Thoracic aorta (tissue), 2 donors: ENCODE measurements around the gene DMGDH. TPM values are rescaled to one million over a fixed set of nuclear protein-coding genes. Genes with fewer than 3 reads are reported as not detected.
A peak's percentile ranks its signal among the peaks of the same experiment; 100 is the strongest.

ENCODE experiments used
- ATAC-seq: fragments of 150-250 bp; one replicate; pipeline ENCODE4 v1.8.0; 2017; ENCODE audit warnings: low read depth; ENCODE audit not compliant: insufficient number of reproducible peaks, low FRiP score
- DNase-seq: peaks from one replicate; pipeline ENCODE4 v3.0.0-alpha.2; 2020; ENCODE audit warnings: low spot score
- H3K27ac ChIP-seq, 2 donors: fragments of 200-600 bp; sonication (generic); 1 replicate in 1 of 2; 2 replicates in 1 of 2; pipeline ENCODE4 v1.5.1; 2016; ENCODE audit warnings: mild to moderate bottlenecking in 2 of 2, moderate library complexity in 2 of 2
- H3K27me3 ChIP-seq: fragments of 200-600 bp; sonication (generic); replicated peaks from 2 replicates; pipeline ENCODE4 v1.6.0; 2016; ENCODE audit warnings: mild to moderate bottlenecking; ENCODE audit not compliant: insufficient read depth
- H3K36me3 ChIP-seq: fragments of 200-600 bp; sonication (generic); one replicate; pipeline ENCODE4 v1.5.1; 2016
- H3K4me1 ChIP-seq, 2 donors: fragments of 200-600 bp; sonication (generic); 1 replicate in 1 of 2; 2 replicates in 1 of 2; pipeline versions ENCODE4 v1.5.1 to v1.6.0; 2016; ENCODE audit warnings: low read depth in 2 of 2, mild to moderate bottlenecking in 1 of 2; ENCODE audit not compliant: control insufficient read depth in 1 of 2
- H3K4me3 ChIP-seq: fragments of 200-600 bp; sonication (generic); 2 replicates; pipeline ENCODE4 v1.5.1; 2016; ENCODE audit warnings: mild to moderate bottlenecking
- H3K9me3 ChIP-seq: fragments of 200-600 bp; sonication (generic); 2 replicates; pipeline ENCODE4 v1.5.1; 2016
- total RNA-seq, 2 donors: library from RNA; depleted of rRNA; stranded (reverse); fragments of >200 nt; gene quantifications; one replicate each; pipeline versions ENCODE4 v1.1.0 to v1.2.3, GENCODE V29; 2016
- TF ChIP-seq, protein P1 (sequence below): fragments of 200-600 bp; sonication (generic); IDR thresholded peaks from one replicate; pipeline ENCODE4 v1.5.1; 2019; ENCODE audit warnings: antibody characterized with exemption

Gene DMGDH
- total RNA-seq, 2 donors from 2014 or later, result 0.85 to 0.95 TPM

GRCh38 chr5:78972654-78973428 lies 96.6 kb downstream of the DMGDH start:
- H3K36me3 ChIP-seq, result no peaks in the 10 kb centered on the region
- DNase-seq (no peak), ATAC-seq (no peak)
- no peaks in the 10 kb centered on the region for H3K27me3 ChIP-seq
- no peaks in the 10 kb centered on the region for H3K9me3 ChIP-seq
- H3K4me1 ChIP-seq, result peaks cover 0 to 5% of the 10 kb centered on the region in 2 donors
- H3K4me3 ChIP-seq, result peak overlapping the region; percentile 9
- H3K27ac ChIP-seq, result no peak overlapping the region
- TF ChIP-seq, protein P1, sequence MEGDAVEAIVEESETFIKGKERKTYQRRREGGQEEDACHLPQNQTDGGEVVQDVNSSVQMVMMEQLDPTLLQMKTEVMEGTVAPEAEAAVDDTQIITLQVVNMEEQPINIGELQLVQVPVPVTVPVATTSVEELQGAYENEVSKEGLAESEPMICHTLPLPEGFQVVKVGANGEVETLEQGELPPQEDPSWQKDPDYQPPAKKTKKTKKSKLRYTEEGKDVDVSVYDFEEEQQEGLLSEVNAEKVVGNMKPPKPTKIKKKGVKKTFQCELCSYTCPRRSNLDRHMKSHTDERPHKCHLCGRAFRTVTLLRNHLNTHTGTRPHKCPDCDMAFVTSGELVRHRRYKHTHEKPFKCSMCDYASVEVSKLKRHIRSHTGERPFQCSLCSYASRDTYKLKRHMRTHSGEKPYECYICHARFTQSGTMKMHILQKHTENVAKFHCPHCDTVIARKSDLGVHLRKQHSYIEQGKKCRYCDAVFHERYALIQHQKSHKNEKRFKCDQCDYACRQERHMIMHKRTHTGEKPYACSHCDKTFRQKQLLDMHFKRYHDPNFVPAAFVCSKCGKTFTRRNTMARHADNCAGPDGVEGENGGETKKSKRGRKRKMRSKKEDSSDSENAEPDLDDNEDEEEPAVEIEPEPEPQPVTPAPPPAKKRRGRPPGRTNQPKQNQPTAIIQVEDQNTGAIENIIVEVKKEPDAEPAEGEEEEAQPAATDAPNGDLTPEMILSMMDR, result no peak

GRCh38 chr5:78971998-78972397 lies 97.5 kb downstream of the DMGDH start:
- H3K27ac ChIP-seq, result no peak overlapping the region
- ATAC-seq, result no peak
- TF ChIP-seq, protein P1, result no peak

GRCh38 chr5:78968781-78969180 lies 100.7 kb downstream of the DMGDH start:
- no peaks in the 10 kb centered on the region for H3K27me3 ChIP-seq
- no peaks in the 10 kb centered on the region for H3K9me3 ChIP-seq
- ATAC-seq (no peak), DNase-seq (no peak)
- no peaks in the 10 kb centered on the region for H3K36me3 ChIP-seq
- peaks cover 0 to 5% of the 10 kb centered on the region in 2 donors for H3K4me1 ChIP-seq
- TF ChIP-seq, protein P1, result no peak
- no peak overlapping the region for H3K4me3 ChIP-seq
- no peak overlapping the region for H3K27ac ChIP-seq

More at GRCh38 chr5:78971998-78972397, 97.5 kb downstream of the DMGDH start:
- no peaks in the 10 kb centered on the region for H3K9me3 ChIP-seq
- H3K4me3 ChIP-seq, result no peak overlapping the region
- DNase-seq, result no peak
- no peaks in the 10 kb centered on the region for H3K27me3 ChIP-seq
- H3K4me1 ChIP-seq, result peaks cover 0 to 5% of the 10 kb centered on the region in 2 donors
- no peaks in the 10 kb centered on the region for H3K36me3 ChIP-seq

GRCh38 chr5:78964889-78965288 lies 104.6 kb downstream of the DMGDH start:
- H3K36me3 ChIP-seq, result peaks cover 2% of the 10 kb centered on the region
- H3K4me3 ChIP-seq, result no peak overlapping the region
- no peaks in the 10 kb centered on the region for H3K9me3 ChIP-seq
- H3K27me3 ChIP-seq, result no peaks in the 10 kb centered on the region
- ATAC-seq (no peak), DNase-seq (no peak)
- H3K4me1 ChIP-seq, result no peaks in the 10 kb centered on the region
- no peak overlapping the region for H3K27ac ChIP-seq
- TF ChIP-seq, protein P1, result peak; percentile 47

GRCh38 chr5:78961743-78962142 lies 107.7 kb downstream of the DMGDH start:
- TF ChIP-seq, protein P1, result no peak

More at GRCh38 chr5:78961743-78962142, 107.7 kb downstream of the DMGDH start:
- Histone ChIP-seq H3K9me3 (no peaks in the 10 kb centered on the region), H3K4me1 (no peaks in the 10 kb centered on the region), H3K4me3 (no peak overlapping the region), H3K27ac (no peak overlapping the region), H3K27me3 (no peaks in the 10 kb centered on the region), H3K36me3 (peaks cover 2% of the 10 kb centered on the region)
- ATAC-seq, result no peak
- DNase-seq, result no peak
